Measurements from ENCODE around the gene GRIP1.

- TF ChIP-seq POLR2AphosphoS5 (IDR thresholded peaks at IDR 0.05; ENCODE audit: low read depth, low read length) (no peak), TAF1 (IDR thresholded peaks at IDR 0.05; ENCODE audit: low read depth, low read length) (no peak), POLR2A (IDR thresholded peaks at IDR 0.05; ENCODE audit: low read depth, low read length) (no peak), PAX5 (IDR thresholded peaks at IDR 0.05; ENCODE audit: insufficient read depth, low read length, severe bottlenecking) (no peak), SPI1 (IDR thresholded peaks at IDR 0.05; ENCODE audit: low read depth, low read length) (no peak)
These were observed 66.6 kb downstream of the GRIP1 start for GRCh38 chr12:66612090-66612775.

Data from GM12891 (cell line).